ENCODE results near the gene ANKS6. TPM values are rescaled to one million over a fixed set of nuclear protein-coding genes. Genes with fewer than 3 reads are reported as not detected.
A peak's percentile ranks its signal among the peaks of the same experiment; 100 is the strongest.

ANKS6 gene
- total and polyA plus RNA-seq, 2 experiments from 2014 or later: 36.9 to 59.0 TPM

- TF ChIP-seq ZNF114 (CRISPR knock-in tag; IDR thresholded peaks at IDR 0.05) (no peak), EZH2 (IDR thresholded peaks at IDR 0.05; ENCODE audit: low read depth, unreplicated experiment) (no peak), CREB1 (CRISPR knock-in tag; IDR thresholded peaks at IDR 0.05; ENCODE audit: low read depth) (no peak), STAT1 (IDR thresholded peaks at IDR 0.05; ENCODE audit: unreplicated experiment) (no peak), NANOG (IDR thresholded peaks at IDR 0.05; ENCODE audit: borderline replicate concordance) (no peak), EZH2phosphoT487 (IDR thresholded peaks at IDR 0.05; ENCODE audit: unreplicated experiment) (no peak), CTCF (conservative IDR thresholded peaks at IDR 0.05; ENCODE audit: low read depth in 2 of 2) (0 out of 4 replicates have a peak, but pooled peaks of 1 of the 2 experiments have one; percentile 12), ZNF331 (CRISPR knock-in tag; IDR thresholded peaks at IDR 0.05; ENCODE audit: low read depth) (no peak), POLR2AphosphoS5 (IDR thresholded peaks at IDR 0.05; ENCODE audit: low read depth) (peak; percentile 73)
- TF ChIP-seq, protein P1, sequence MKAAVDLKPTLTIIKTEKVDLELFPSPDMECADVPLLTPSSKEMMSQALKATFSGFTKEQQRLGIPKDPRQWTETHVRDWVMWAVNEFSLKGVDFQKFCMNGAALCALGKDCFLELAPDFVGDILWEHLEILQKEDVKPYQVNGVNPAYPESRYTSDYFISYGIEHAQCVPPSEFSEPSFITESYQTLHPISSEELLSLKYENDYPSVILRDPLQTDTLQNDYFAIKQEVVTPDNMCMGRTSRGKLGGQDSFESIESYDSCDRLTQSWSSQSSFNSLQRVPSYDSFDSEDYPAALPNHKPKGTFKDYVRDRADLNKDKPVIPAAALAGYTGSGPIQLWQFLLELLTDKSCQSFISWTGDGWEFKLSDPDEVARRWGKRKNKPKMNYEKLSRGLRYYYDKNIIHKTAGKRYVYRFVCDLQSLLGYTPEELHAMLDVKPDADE (IDR thresholded peaks at IDR 0.05): no peak
- TF ChIP-seq, protein P2, sequence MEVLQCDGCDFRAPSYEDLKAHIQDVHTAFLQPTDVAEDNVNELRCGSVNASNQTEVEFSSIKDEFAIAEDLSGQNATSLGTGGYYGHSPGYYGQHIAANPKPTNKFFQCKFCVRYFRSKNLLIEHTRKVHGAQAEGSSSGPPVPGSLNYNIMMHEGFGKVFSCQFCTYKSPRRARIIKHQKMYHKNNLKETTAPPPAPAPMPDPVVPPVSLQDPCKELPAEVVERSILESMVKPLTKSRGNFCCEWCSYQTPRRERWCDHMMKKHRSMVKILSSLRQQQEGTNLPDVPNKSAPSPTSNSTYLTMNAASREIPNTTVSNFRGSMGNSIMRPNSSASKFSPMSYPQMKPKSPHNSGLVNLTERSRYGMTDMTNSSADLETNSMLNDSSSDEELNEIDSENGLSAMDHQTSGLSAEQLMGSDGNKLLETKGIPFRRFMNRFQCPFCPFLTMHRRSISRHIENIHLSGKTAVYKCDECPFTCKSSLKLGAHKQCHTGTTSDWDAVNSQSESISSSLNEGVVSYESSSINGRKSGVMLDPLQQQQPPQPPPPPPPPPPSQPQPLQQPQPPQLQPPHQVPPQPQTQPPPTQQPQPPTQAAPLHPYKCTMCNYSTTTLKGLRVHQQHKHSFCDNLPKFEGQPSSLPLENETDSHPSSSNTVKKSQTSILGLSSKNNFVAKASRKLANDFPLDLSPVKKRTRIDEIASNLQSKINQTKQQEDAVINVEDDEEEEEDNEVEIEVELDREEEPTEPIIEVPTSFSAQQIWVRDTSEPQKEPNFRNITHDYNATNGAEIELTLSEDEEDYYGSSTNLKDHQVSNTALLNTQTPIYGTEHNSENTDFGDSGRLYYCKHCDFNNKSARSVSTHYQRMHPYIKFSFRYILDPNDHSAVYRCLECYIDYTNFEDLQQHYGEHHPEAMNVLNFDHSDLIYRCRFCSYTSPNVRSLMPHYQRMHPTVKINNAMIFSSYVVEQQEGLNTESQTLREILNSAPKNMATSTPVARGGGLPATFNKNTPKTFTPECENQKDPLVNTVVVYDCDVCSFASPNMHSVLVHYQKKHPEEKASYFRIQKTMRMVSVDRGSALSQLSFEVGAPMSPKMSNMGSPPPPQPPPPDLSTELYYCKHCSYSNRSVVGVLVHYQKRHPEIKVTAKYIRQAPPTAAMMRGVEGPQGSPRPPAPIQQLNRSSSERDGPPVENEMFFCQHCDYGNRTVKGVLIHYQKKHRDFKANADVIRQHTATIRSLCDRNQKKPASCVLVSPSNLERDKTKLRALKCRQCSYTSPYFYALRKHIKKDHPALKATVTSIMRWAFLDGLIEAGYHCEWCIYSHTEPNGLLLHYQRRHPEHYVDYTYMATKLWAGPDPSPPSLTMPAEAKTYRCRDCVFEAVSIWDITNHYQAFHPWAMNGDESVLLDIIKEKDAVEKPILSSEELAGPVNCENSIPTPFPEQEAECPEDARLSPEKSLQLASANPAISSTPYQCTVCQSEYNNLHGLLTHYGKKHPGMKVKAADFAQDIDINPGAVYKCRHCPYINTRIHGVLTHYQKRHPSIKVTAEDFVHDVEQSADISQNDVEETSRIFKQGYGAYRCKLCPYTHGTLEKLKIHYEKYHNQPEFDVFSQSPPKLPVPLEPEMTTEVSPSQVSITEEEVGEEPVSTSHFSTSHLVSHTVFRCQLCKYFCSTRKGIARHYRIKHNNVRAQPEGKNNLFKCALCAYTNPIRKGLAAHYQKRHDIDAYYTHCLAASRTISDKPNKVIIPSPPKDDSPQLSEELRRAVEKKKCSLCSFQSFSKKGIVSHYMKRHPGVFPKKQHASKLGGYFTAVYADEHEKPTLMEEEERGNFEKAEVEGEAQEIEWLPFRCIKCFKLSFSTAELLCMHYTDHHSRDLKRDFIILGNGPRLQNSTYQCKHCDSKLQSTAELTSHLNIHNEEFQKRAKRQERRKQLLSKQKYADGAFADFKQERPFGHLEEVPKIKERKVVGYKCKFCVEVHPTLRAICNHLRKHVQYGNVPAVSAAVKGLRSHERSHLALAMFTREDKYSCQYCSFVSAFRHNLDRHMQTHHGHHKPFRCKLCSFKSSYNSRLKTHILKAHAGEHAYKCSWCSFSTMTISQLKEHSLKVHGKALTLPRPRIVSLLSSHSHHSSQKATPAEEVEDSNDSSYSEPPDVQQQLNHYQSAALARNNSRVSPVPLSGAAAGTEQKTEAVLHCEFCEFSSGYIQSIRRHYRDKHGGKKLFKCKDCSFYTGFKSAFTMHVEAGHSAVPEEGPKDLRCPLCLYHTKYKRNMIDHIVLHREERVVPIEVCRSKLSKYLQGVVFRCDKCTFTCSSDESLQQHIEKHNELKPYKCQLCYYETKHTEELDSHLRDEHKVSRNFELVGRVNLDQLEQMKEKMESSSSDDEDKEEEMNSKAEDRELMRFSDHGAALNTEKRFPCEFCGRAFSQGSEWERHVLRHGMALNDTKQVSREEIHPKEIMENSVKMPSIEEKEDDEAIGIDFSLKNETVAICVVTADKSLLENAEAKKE (CRISPR knock-in tag; IDR thresholded peaks at IDR 0.05): no peak
- TF ChIP-seq, protein P3, sequence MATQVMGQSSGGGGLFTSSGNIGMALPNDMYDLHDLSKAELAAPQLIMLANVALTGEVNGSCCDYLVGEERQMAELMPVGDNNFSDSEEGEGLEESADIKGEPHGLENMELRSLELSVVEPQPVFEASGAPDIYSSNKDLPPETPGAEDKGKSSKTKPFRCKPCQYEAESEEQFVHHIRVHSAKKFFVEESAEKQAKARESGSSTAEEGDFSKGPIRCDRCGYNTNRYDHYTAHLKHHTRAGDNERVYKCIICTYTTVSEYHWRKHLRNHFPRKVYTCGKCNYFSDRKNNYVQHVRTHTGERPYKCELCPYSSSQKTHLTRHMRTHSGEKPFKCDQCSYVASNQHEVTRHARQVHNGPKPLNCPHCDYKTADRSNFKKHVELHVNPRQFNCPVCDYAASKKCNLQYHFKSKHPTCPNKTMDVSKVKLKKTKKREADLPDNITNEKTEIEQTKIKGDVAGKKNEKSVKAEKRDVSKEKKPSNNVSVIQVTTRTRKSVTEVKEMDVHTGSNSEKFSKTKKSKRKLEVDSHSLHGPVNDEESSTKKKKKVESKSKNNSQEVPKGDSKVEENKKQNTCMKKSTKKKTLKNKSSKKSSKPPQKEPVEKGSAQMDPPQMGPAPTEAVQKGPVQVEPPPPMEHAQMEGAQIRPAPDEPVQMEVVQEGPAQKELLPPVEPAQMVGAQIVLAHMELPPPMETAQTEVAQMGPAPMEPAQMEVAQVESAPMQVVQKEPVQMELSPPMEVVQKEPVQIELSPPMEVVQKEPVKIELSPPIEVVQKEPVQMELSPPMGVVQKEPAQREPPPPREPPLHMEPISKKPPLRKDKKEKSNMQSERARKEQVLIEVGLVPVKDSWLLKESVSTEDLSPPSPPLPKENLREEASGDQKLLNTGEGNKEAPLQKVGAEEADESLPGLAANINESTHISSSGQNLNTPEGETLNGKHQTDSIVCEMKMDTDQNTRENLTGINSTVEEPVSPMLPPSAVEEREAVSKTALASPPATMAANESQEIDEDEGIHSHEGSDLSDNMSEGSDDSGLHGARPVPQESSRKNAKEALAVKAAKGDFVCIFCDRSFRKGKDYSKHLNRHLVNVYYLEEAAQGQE (IDR thresholded peaks at IDR 0.05; ENCODE audit: unreplicated experiment): no peak
- Mint-ChIP-seq H3K4me1 (peaks cover 33% of the 10 kb centered on the region), H3K4me3 (peak within 1 kb of the TSS; percentile 79), H3K27ac (no peak within 1 kb of the TSS), H3K36me3 (ENCODE audit: low read depth) (no peaks in the 10 kb centered on the region), H3K9me3 (no peaks in the 10 kb centered on the region), H3K27me3 (ENCODE audit: insufficient read depth, low read depth, poor library complexity) (peaks cover 18% of the 10 kb centered on the region)
- ATAC-seq (peak; percentile 69), DNase-seq (ENCODE audit: low spot score) (peak; percentile 81)
- no peaks in the 10 kb centered on the region for H3K9me2 ChIP-seq (ENCODE audit: insufficient read depth)
- peak within 1 kb of the TSS; percentile 97 for H2AFZ ChIP-seq
- H4K20me1 ChIP-seq (replicated peaks; ENCODE audit: insufficient read depth): no peaks in the 10 kb centered on the region
- H3F3A ChIP-seq (replicated peaks; ENCODE audit: low read depth): 0 out of 2 replicates have a peak, but pooled peaks cover 6% of the 10 kb centered on the region
- H3K4me2 ChIP-seq: peak within 1 kb of the TSS; percentile 91
- H3K79me2 ChIP-seq (replicated peaks; ENCODE audit: insufficient read depth): no peaks in the 10 kb centered on the region
- H3K4me1 ChIP-seq (ENCODE audit: insufficient read depth): peaks cover 29% of the 10 kb centered on the region
- H3K36me3 ChIP-seq (ENCODE audit: insufficient read depth): no peaks in the 10 kb centered on the region
- peaks cover 27% of the 10 kb centered on the region for H3K27me3 ChIP-seq (ENCODE audit: insufficient read depth)
- H3K4me3 ChIP-seq: peak within 1 kb of the TSS; percentile 74
- H3K27ac ChIP-seq (ENCODE audit: low read depth): no peak within 1 kb of the TSS
Measured at GRCh38 chr9:98807070-98807813, 10.9 kb upstream of the ANKS6 start, which contains the start of gene GALNT12. TSS of gene GALNT12 (plus strand) at chr9:98807670. CDS start at chr9:98807699, 29 bp downstream.
